Trophoblast cell (in vitro differentiated cells and primary cell): ENCODE measurements around the gene SPDYE6.
"Not testable (repeated sequence)": the region's sequence is repeated elsewhere in the genome, so short reads cannot be mapped to it uniquely, and the experiment has no call there.

Experiments used
- DNase-seq, 2 donors: peaks; one replicate each; pipeline ENCODE4 v3.0.0-alpha.2; 2016
- H2AFZ ChIP-seq: 2 replicates; pipeline ENCODE4 v1.6.1; 2013; ENCODE audit warnings: low read length, moderate library complexity, mild to moderate bottlenecking; ENCODE audit not compliant: insufficient read depth, poor library complexity
- H2AK5ac ChIP-seq: 2 replicates; pipeline ENCODE4 v1.6.1; 2013; ENCODE audit warnings: mild to moderate bottlenecking, low read length
- H2BK120ac ChIP-seq: 2 replicates; pipeline ENCODE4 v1.6.1; 2013; ENCODE audit warnings: low read length, mild to moderate bottlenecking, moderate library complexity; ENCODE audit not compliant: insufficient read depth, poor library complexity
- H2BK12ac ChIP-seq: 2 replicates; pipeline ENCODE4 v1.6.1; 2013; ENCODE audit warnings: mild to moderate bottlenecking, low read length, moderate library complexity
- H2BK5ac ChIP-seq: 2 replicates; pipeline ENCODE4 v1.6.1; 2013; ENCODE audit warnings: low read length, low read depth, moderate library complexity, mild to moderate bottlenecking; ENCODE audit not compliant: poor library complexity
- H3K14ac ChIP-seq: 2 replicates; pipeline ENCODE4 v1.6.1; 2013; ENCODE audit warnings: mild to moderate bottlenecking, low read length
- H3K18ac ChIP-seq: 2 replicates; pipeline ENCODE4 v1.6.1; 2013; ENCODE audit warnings: mild to moderate bottlenecking, low read length
- H3K23ac ChIP-seq: 2 replicates; pipeline ENCODE4 v1.6.1; 2013; ENCODE audit warnings: low read length
- H3K27ac ChIP-seq: 2 replicates; pipeline ENCODE4 v1.5.1; 2013; ENCODE audit warnings: low read depth, mild to moderate bottlenecking, inconsistent platforms, low read length, moderate library complexity
- H3K27me3 ChIP-seq: 2 replicates; pipeline ENCODE4 v1.6.1; 2013; ENCODE audit warnings: inconsistent platforms, mild to moderate bottlenecking, low read length, moderate library complexity; ENCODE audit not compliant: insufficient read depth
- H3K36me3 ChIP-seq, 2 experiments: 1 replicate in 1 of 2; 2 replicates in 1 of 2; pipeline ENCODE4 v1.6.1; 2013; ENCODE audit warnings: low read length in 2 of 2, mild to moderate bottlenecking in 2 of 2, moderate library complexity in 1 of 2; ENCODE audit not compliant: insufficient read depth in 2 of 2, control insufficient read depth in 1 of 2
- H3K4ac ChIP-seq: 2 replicates; pipeline ENCODE4 v1.6.1; 2013; ENCODE audit warnings: low read depth, mild to moderate bottlenecking, low read length, moderate library complexity
- H3K4me1 ChIP-seq, 2 experiments: 1 replicate in 1 of 2; 2 replicates in 1 of 2; pipeline ENCODE4 v1.6.1; 2013; ENCODE audit warnings: low read length in 2 of 2, mild to moderate bottlenecking in 2 of 2, moderate library complexity in 1 of 2; ENCODE audit not compliant: insufficient read depth in 2 of 2, control insufficient read depth in 1 of 2
- H3K4me2 ChIP-seq: 2 replicates; pipeline ENCODE4 v1.6.1; 2013; ENCODE audit warnings: inconsistent platforms, mild to moderate bottlenecking, low read length, moderate library complexity
- H3K4me3 ChIP-seq: 2 replicates; pipeline ENCODE4 v1.5.1; 2013; ENCODE audit warnings: mild to moderate bottlenecking, low read depth, low read length, inconsistent platforms
- H3K79me1 ChIP-seq: one replicate; pipeline ENCODE4 v1.6.1; 2013; ENCODE audit warnings: low read length
- H3K79me2 ChIP-seq: 2 replicates; pipeline ENCODE4 v1.6.1; 2013; ENCODE audit warnings: low read length, mild to moderate bottlenecking; ENCODE audit not compliant: control insufficient read depth, insufficient read depth, poor library complexity
- H3K9ac ChIP-seq: 2 replicates; pipeline ENCODE4 v1.6.1; 2013; ENCODE audit warnings: mild to moderate bottlenecking, low read length
- H3K9me3 ChIP-seq: 2 replicates; pipeline ENCODE4 v1.6.1; 2013; ENCODE audit warnings: low read depth, mild to moderate bottlenecking, control low read depth, inconsistent platforms, low read length; ENCODE audit not compliant: insufficient read depth
- H4K12ac ChIP-seq: 2 replicates; pipeline ENCODE4 v1.6.1; 2013; ENCODE audit warnings: low read depth, mild to moderate bottlenecking, low read length, moderate library complexity
- H4K8ac ChIP-seq: 2 replicates; pipeline ENCODE4 v1.6.1; 2013; ENCODE audit warnings: low read depth, mild to moderate bottlenecking, low read length, moderate library complexity
- H4K91ac ChIP-seq: one replicate; pipeline ENCODE4 v1.6.1; 2013; ENCODE audit warnings: low read depth, mild to moderate bottlenecking, low read length, moderate library complexity
- WGBS: extraction: QIAGEN DNeasy Blood & Tissue Kit; methylation state at CpG from one replicate; pipeline ENCODE4 v1.1.7; 2013; ENCODE audit warnings: missing lambda C conversion rate; ENCODE audit not compliant: insufficient read length, insufficient coverage; ENCODE audit errors: extremely low coverage; 5-methylcytosine and 5-hydroxymethylcytosine counted together

Gene SPDYE6

DNA sequence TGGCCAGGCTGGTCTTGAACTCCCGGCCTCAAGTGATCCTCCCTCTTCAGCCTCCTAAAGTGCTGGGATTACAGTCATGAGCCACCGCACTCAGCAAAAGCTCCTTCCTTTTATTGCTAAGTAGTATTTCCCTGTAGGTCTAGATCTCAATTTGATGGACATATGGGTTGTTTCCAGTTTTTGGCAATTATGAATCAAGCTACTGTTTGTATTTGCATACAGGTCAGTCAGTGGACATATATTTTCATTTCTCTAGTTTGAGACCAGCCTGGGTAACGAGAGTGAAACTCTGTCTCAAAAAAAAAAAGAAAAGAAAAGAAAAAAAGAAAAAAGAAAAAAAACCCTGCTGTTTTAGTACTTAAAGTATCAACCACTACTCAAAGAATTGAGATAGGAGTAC is 33.6 kb upstream of the SPDYE6 start:
- Histone ChIP-seq H3K36me3 (peaks cover 15% of the 10 kb centered on the region in 2 experiments), H3K9ac (no peak overlapping the region), H3K9me3 (no peaks in the 10 kb centered on the region), H4K12ac (no peak overlapping the region), H3K4me2 (no peak overlapping the region), H2AFZ (no peak overlapping the region), H3K18ac (no peak overlapping the region), H3K79me1 (peaks cover 9% of the 10 kb centered on the region), H3K4me1 (peaks cover 3 to 5% of the 10 kb centered on the region in 2 experiments), H2BK12ac (no peak overlapping the region), H3K27ac (no peak overlapping the region), H3K23ac (no peak overlapping the region), H3K79me2 (no peaks in the 10 kb centered on the region), H3K27me3 (no peaks in the 10 kb centered on the region), H2BK120ac (no peak overlapping the region), H3K4ac (no peak overlapping the region), H3K14ac (no peak overlapping the region), H2BK5ac (no peak overlapping the region), H2AK5ac (no peak overlapping the region), H4K91ac (no peak overlapping the region), H4K8ac (no peak overlapping the region), H3K4me3 (no peak overlapping the region)
- no peak for DNase-seq
- WGBS: no CpG with 5 or more reads among the region's 3 CpGs

DNA sequence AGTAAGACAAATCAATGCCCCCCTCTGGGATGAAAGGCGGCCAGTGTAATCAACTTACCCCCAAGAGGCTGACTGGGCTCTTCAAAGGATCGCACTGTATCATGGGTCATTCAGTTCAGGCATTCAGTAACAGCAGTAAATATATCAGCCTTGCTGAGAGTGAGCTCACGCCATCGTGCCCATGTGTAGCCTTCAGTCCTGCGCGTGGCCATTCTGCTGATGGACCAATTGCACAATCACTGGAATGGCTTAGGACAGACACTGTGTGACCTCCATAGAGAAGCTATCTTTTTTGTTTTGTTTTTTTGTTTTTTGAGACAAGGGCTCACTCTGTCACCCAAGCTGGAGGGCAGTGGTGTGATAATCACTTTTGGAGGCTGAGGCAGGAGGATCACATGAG is 30.8 kb upstream of the SPDYE6 start:
- H3K4me1 ChIP-seq: no peaks in the 10 kb centered on the region
- no peak overlapping the region for H2AK5ac ChIP-seq
- no peaks in the 10 kb centered on the region for H3K9me3 ChIP-seq
- DNase-seq: no peak
- H3K4me3 ChIP-seq: no peak overlapping the region
- H3K79me1 ChIP-seq: no peaks in the 10 kb centered on the region
- no peak overlapping the region for H4K91ac ChIP-seq
- no peak overlapping the region for H3K9ac ChIP-seq
- H3K14ac ChIP-seq: no peak overlapping the region
- no peak overlapping the region for H4K8ac ChIP-seq
- H3K4ac ChIP-seq: no peak overlapping the region
- H3K27ac ChIP-seq: no peak overlapping the region
- H2AFZ ChIP-seq: no peak overlapping the region
- no peak overlapping the region for H2BK12ac ChIP-seq
- H4K12ac ChIP-seq: no peak overlapping the region
- no peak overlapping the region for H2BK5ac ChIP-seq
- no peak overlapping the region for H3K18ac ChIP-seq
- no peak overlapping the region for H3K23ac ChIP-seq
- no peaks in the 10 kb centered on the region for H3K27me3 ChIP-seq
- no peaks in the 10 kb centered on the region for H3K79me2 ChIP-seq
- H3K4me2 ChIP-seq: no peak overlapping the region
- H2BK120ac ChIP-seq: no peak overlapping the region
- WGBS: no CpG with 5 or more reads among the region's 6 CpGs
- H3K36me3 ChIP-seq: peaks cover 14 to 17% of the 10 kb centered on the region in 2 experiments

DNA sequence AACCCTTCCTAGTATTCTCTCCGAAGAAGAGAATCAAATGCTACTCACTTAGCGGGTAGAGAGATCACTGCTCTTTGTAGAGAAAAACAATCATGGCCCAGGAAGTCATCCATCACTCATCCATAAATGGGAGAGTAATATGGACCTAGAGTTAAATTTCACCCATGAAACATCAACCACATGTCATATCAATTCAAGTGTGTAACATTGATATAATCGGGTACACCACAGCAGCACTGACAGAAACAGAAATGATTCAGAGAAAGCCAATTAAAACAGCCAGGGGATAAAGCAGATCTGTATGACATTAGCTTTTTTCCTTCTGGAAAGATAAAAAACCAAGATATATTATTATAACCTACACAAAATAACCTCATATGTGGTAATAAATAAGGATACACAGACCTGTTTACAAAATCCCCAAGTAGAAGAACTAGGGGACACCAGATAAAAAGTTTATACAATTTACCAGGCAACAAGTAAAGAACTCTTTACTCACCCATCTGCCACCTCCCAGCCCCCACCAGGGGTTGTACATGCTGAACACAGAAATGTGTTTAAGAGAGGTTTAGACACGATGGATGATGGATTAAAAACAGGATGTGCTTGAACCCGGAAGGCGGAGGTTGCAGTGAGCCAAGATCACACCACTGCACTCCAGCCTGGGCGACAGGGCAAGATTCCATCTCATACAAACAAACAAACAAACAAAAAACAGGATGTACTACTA is 25.6 kb upstream of the SPDYE6 start:
- H3K4me2 ChIP-seq, H3K9ac ChIP-seq, H3K18ac ChIP-seq, H3K4me1 ChIP-seq, H2AFZ ChIP-seq, H3K27ac ChIP-seq, H3K27me3 ChIP-seq, H3K23ac ChIP-seq, H4K91ac ChIP-seq, H3K4me3 ChIP-seq, H2BK120ac ChIP-seq, H2BK5ac ChIP-seq, H4K8ac ChIP-seq, H4K12ac ChIP-seq, H3K79me1 ChIP-seq, H2AK5ac ChIP-seq, H3K9me3 ChIP-seq, H2BK12ac ChIP-seq, DNase-seq, H3K79me2 ChIP-seq, H3K14ac ChIP-seq, H3K4ac ChIP-seq: not testable (repeated sequence)
- WGBS: no CpG with 5 or more reads among the region's 7 CpGs
- H3K36me3 ChIP-seq: peaks cover 29 to 30% of the 10 kb centered on the region in 2 experiments

DNA sequence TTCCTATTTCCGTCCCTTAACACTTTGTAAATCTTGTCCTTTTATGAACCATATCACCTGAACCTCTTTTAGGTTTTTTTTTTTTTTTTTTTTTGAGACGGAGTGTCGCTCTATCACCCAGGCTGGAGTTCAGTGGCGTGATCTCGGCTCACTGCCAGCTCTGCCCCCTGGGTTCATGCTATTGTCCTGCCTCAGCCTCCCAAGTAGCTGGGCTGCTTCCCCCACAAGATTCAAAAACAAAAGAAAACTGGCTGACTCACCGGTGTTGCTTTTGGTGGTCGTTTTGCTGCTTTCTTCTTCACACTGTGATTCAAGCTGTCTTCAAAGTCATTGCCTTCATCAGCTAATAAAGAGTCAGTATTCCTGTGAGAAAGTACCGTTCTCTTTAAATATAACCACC is 24.6 kb upstream of the SPDYE6 start:
- H3K4me3 ChIP-seq, H3K9me3 ChIP-seq, H3K4me2 ChIP-seq, H2BK5ac ChIP-seq, H3K79me1 ChIP-seq, H3K4me1 ChIP-seq, H3K18ac ChIP-seq, DNase-seq, H2AK5ac ChIP-seq, H2BK120ac ChIP-seq, H4K91ac ChIP-seq, H3K4ac ChIP-seq, H3K79me2 ChIP-seq, H4K8ac ChIP-seq, H3K9ac ChIP-seq, H3K23ac ChIP-seq, H2BK12ac ChIP-seq, H3K27me3 ChIP-seq, H3K27ac ChIP-seq, H4K12ac ChIP-seq, H2AFZ ChIP-seq, H3K14ac ChIP-seq: not testable (repeated sequence)
- no CpG with 5 or more reads among the region's 8 CpGs for WGBS
- peaks cover 25 to 26% of the 10 kb centered on the region in 2 experiments for H3K36me3 ChIP-seq
